ENCODE measurements around the gene NDUFAF8.

GRCh38 chr17:81197831-81198490 lies 41.2 kb upstream of the NDUFAF8 start:
- TF ChIP-seq POLR2A (IDR thresholded peaks at IDR 0.05) (no peak), POLR2AphosphoS5 (IDR thresholded peaks at IDR 0.05) (no peak), CTCF (IDR thresholded peaks at IDR 0.05) (no peak), EP300 (IDR thresholded peaks at IDR 0.05; ENCODE audit: low read depth) (no peak)

Data from transverse colon (tissue), 4 donors.